K562 (cell line): ENCODE results near the gene OXLD1. TPM values are rescaled to one million over a fixed set of nuclear protein-coding genes. Genes with fewer than 3 reads are reported as not detected.

Experiments
- AFF1 ChIP-seq, 2 experiments: fragments of 450-650 bp; IDR thresholded peaks; 2 replicates each; pipeline ENCODE4 v1.6.1; 2018; ENCODE audit warnings: mild to moderate bottlenecking in 2 of 2, low read depth in 1 of 2; ENCODE audit not compliant: partially characterized antibody in 2 of 2
- ARID3B ChIP-seq: fragments of 250-450 bp; sonication (Bioruptor Pico); IDR thresholded peaks from 2 replicates; pipeline ENCODE4 v1.4.0; 2020; ENCODE audit warnings: borderline replicate concordance
- ASH1L ChIP-seq: fragments of 450-650 bp; IDR thresholded peaks from 2 replicates; pipeline ENCODE4 v1.6.1; 2018; ENCODE audit warnings: borderline replicate concordance, mild to moderate bottlenecking, low read depth; ENCODE audit not compliant: partially characterized antibody
- BRF1 ChIP-seq: IDR thresholded peaks from 3 replicates; pipeline ENCODE4 v1.6.1; 2011; ENCODE audit warnings: borderline replicate concordance, mild to moderate bottlenecking; ENCODE audit not compliant: insufficient read length; ENCODE audit errors: extremely low read depth
- DACH1 ChIP-seq: fragments of 450-650 bp; IDR thresholded peaks from 2 replicates; pipeline ENCODE4 v1.6.1; 2018; ENCODE audit not compliant: partially characterized antibody
- FOXJ3 ChIP-seq: sonication (generic); formaldehyde crosslinking; IDR thresholded peaks from 2 replicates; pipeline ENCODE4 v1.4.0; 2020; ENCODE audit warnings: mild to moderate bottlenecking, missing genetic modification reagents
- GATA2 ChIP-seq: sonication (generic); formaldehyde crosslinking; IDR thresholded peaks from 2 replicates; pipeline ENCODE4 v1.4.0; 2020; ENCODE audit warnings: mild to moderate bottlenecking, missing genetic modification reagents
- GTF2E2 ChIP-seq: fragments of 200-800 bp; sonication (Bioruptor generic); IDR thresholded peaks from 2 replicates; pipeline ENCODE4 v1.6.1; 2016; ENCODE audit warnings: missing genetic modification characterization, missing compliant biosample characterization
- HEY1 ChIP-seq: fragments of 250-450 bp; sonication (Bioruptor Pico); IDR thresholded peaks from 2 replicates; pipeline ENCODE4 v1.5.0; 2020; ENCODE audit warnings: mild to moderate bottlenecking, moderate library complexity, borderline replicate concordance
- KAT7 ChIP-seq: sonication (generic); formaldehyde crosslinking; IDR thresholded peaks from 2 replicates; pipeline ENCODE4 v1.8.0; 2022; ENCODE audit warnings: missing genetic modification reagents, mild to moderate bottlenecking, borderline replicate concordance
- OTX1 ChIP-seq: fragments of 450-650 bp; formaldehyde crosslinking; IDR thresholded peaks from 2 replicates; pipeline ENCODE4 v1.4.0; 2022; ENCODE audit warnings: mild to moderate bottlenecking
- POLR3A ChIP-seq: IDR thresholded peaks from 2 replicates; pipeline ENCODE4 v1.6.1; 2011; ENCODE audit warnings: borderline replicate concordance, mild to moderate bottlenecking, moderate library complexity; ENCODE audit not compliant: insufficient read length, insufficient read depth; ENCODE audit errors: extremely low read depth
- SRSF9 ChIP-seq: fragments of 200-400 bp; formaldehyde crosslinking; IDR thresholded peaks from 2 replicates; pipeline ENCODE4 v1.6.1; 2017; ENCODE audit warnings: low read depth, low read length, borderline replicate concordance
- TEAD4 ChIP-seq, 2 experiments: sonication (generic) in 1 of 2; formaldehyde crosslinking in 1 of 2; IDR thresholded peaks; 2 replicates each; pipeline versions ENCODE4 v1.6.1 to v1.8.0; 2012 to 2022; ENCODE audit warnings: borderline replicate concordance in 1 of 2, inconsistent platforms in 1 of 2, low read length in 1 of 2, mild to moderate bottlenecking in 1 of 2, missing genetic modification reagents in 1 of 2
- ZBTB12 ChIP-seq: fragments of 250-450 bp; sonication (Bioruptor Pico); IDR thresholded peaks from 2 replicates; pipeline ENCODE4 v1.4.0; 2020
- ZBTB17 ChIP-seq: fragments of 450-650 bp; formaldehyde crosslinking; IDR thresholded peaks from 2 replicates; pipeline ENCODE4 v1.4.0; 2020; ENCODE audit warnings: mild to moderate bottlenecking
- ZNF584 ChIP-seq: fragments of 200-800 bp; sonication (Bioruptor generic); IDR thresholded peaks from 2 replicates; pipeline ENCODE4 v1.6.1; 2016; ENCODE audit warnings: low read depth, mild to moderate bottlenecking, missing genetic modification characterization, missing compliant biosample characterization
- ZNF699 ChIP-seq: fragments of 250-450 bp; sonication (Bioruptor Pico); IDR thresholded peaks from 2 replicates; pipeline ENCODE4 v1.8.0; 2021; ENCODE audit warnings: mild to moderate bottlenecking, moderate library complexity; ENCODE audit not compliant: insufficient replicate concordance
- ZNF76 ChIP-seq: fragments of 250-450 bp; sonication (Bioruptor Pico); IDR thresholded peaks from 2 replicates; pipeline ENCODE4 v1.4.0; 2020; ENCODE audit warnings: mild to moderate bottlenecking, moderate library complexity, borderline replicate concordance
- polyA plus RNA-seq, 8 experiments: library from polyadenylated mRNA; depleted of rRNA in 4 of 8; stranded (reverse) in 5 of 8; unstranded in 3 of 8; fragments of >200 nt; fragmentation: Nextera tagmentation in 2 of 8; fragmentation: Illumina TruSeq in 1 of 8; extraction: Ambion mirVana in 2 of 8; extraction: Trizol in 1 of 8; gene quantifications; 2 replicates each; pipeline versions ENCODE4 v1.2.1 to v1.2.3, GENCODE V29; 2011 to 2014; ENCODE audit warnings: inconsistent platforms in 1 of 8, missing spikeins in 1 of 8
- total RNA-seq, 7 experiments: library from RNA; depleted of rRNA in 6 of 7; stranded (reverse); fragments of >200 nt in 6 of 7; fragmentation: Illumina TruSeq in 2 of 7; extraction: Trizol in 2 of 7; gene quantifications; 2 replicates each; pipeline versions ENCODE4 v1.2.1 to v1.2.3, GENCODE V29; 2011 to 2021; ENCODE audit warnings: low replicate concordance in 1 of 7

OXLD1 gene
- total and polyA plus RNA-seq, 9 of the 15 experiments (the other 6 are each of a cell fraction or from before 2014, with no cell fraction given): 4.4 to 115 (median 29.3) TPM

GRCh38 chr17:81665205-81666091 is 957 bp downstream of the OXLD1 start (continued):
- TF ChIP-seq TEAD4 (IDR thresholded peaks at IDR 0.05; ENCODE audit: low read length) (peak; percentile 40; the same call in 1 of the 2 replicates), TEAD4 (CRISPR knock-in tag; IDR thresholded peaks at IDR 0.05; ENCODE audit: borderline replicate concordance) (no peak), ZNF699 (no peak), AFF1 (IDR thresholded peaks at IDR 0.05; ENCODE audit: low read depth in 1 of 2, partially characterized antibody in 2 of 2) (peak; percentile 24 to 29), GATA2 (no peak), ARID3B (CRISPR knock-in tag) (no peak; the same call in 1 of the 2 replicates), HEY1 (no peak), ZBTB12 (CRISPR knock-in tag) (peak; percentile 38; the same call in 1 of the 2 replicates), FOXJ3 (CRISPR knock-in tag) (no peak), SRSF9 (no peak), DACH1 (no peak), ZNF584 (peak; percentile 82), GTF2E2 (tag) (no peak), POLR3A (no peak), ZBTB17 (peak; percentile 92), BRF1 (no peak), ASH1L (no peak), ZNF76 (CRISPR knock-in tag) (0 out of 2 replicates have a peak, but pooled peaks have one; percentile 64), KAT7 (no peak; the same call in 1 of the 2 replicates), OTX1 (no peak)
